GM18868 (cell line): ENCODE data around the gene OIP5.
"Not testable (repeated sequence)": the region's sequence is repeated elsewhere in the genome, so short reads cannot be mapped to it uniquely, and the experiment has no call there.

Experiments
- ATAC-seq: cut with Tn5 transposase; IDR thresholded peaks from one replicate; pipeline ENCODE4 v1.9.1; 2021; ENCODE audit warnings: mild to moderate bottlenecking, moderate library complexity; ENCODE audit not compliant: unreplicated experiment

The OIP5 gene

GRCh38 chr15:41332194-41333025 is at the start of gene OIP5, which contains the start of gene NUSAP1:
OIP5 (minus strand) TSS chr15:41332591; CDS start chr15:41332561, 30 bp downstream.
NUSAP1 (plus strand) TSS chr15:41332881; CDS start chr15:41332958, 77 bp downstream.
- ATAC-seq = peak; percentile 90

- ATAC-seq = no peak
Measured at GRCh38 chr15:41377978-41378377, 45.6 kb upstream of the OIP5 start.

- ATAC-seq = no peak
Measured at GRCh38 chr15:41367418-41367817, 35.0 kb upstream of the OIP5 start.

- ATAC-seq = no peak
Measured at GRCh38 chr15:41354371-41354770, 22.0 kb upstream of the OIP5 start.

GRCh38 chr15:41350057-41350717 is 17.8 kb upstream of the OIP5 start:
- ATAC-seq = no peak

- ATAC-seq = no peak
Measured at GRCh38 chr15:41347236-41347635, 14.8 kb upstream of the OIP5 start.

- no peak for ATAC-seq
Measured at GRCh38 chr15:41341519-41341918, 9.1 kb upstream of the OIP5 start.

- ATAC-seq = no peak
Measured at GRCh38 chr15:41340189-41340695, 7.9 kb upstream of the OIP5 start.

- no peak for ATAC-seq
Measured at GRCh38 chr15:41337631-41338522, 5.5 kb upstream of the OIP5 start.

- ATAC-seq = no peak
Measured at GRCh38 chr15:41337047-41337446, 4.7 kb upstream of the OIP5 start.

GRCh38 chr15:41336549-41336948 is 4.2 kb upstream of the OIP5 start:
- no peak for ATAC-seq

- no peak for ATAC-seq
Measured at GRCh38 chr15:41334293-41335120, 2.1 kb upstream of the OIP5 start.

- peak; percentile 6 for ATAC-seq
Measured at GRCh38 chr15:41333026-41333562, 703 bp upstream of the OIP5 start.

GRCh38 chr15:41331833-41332193 is 578 bp downstream of the OIP5 start:
- ATAC-seq = no peak

GRCh38 chr15:41331281-41331680 is 1.1 kb downstream of the OIP5 start:
- ATAC-seq = no peak

- ATAC-seq = no peak
Measured at GRCh38 chr15:41323611-41324010, 8.8 kb downstream of the OIP5 start.

GRCh38 chr15:41320805-41321330 is 11.5 kb downstream of the OIP5 start:
- ATAC-seq = not testable (repeated sequence)

GRCh38 chr15:41309226-41309905 is 23.0 kb downstream of the OIP5 start:
- ATAC-seq = no peak

GRCh38 chr15:41307679-41308078 is 24.7 kb downstream of the OIP5 start:
- no peak for ATAC-seq
